CD4-positive, alpha-beta T cell treated with Interferon alpha-2 for 1 hour (primary cell): ENCODE results near the gene MXRA7.
A peak's percentile ranks its signal among the peaks of the same experiment; 100 is the strongest.
"Not testable (repeated sequence)": the region's sequence is repeated elsewhere in the genome, so short reads cannot be mapped to it uniquely, and the experiment has no call there.

ENCODE experiments used
- DNase-seq, 2 donors: peaks; one replicate each; pipeline ENCODE4 v3.0.0-alpha.2; 2020 to 2022

The MXRA7 gene

GRCh38 chr17:76715496-76715830, 4.7 kb upstream of the MXRA7 start:
- no peak for DNase-seq

- DNase-seq = peak; percentile 68 to 81
These were observed 4.2 kb upstream of the MXRA7 start for GRCh38 chr17:76714822-76715495.

GRCh38 chr17:76714336-76714735, 3.6 kb upstream of the MXRA7 start:
- no peak for DNase-seq

GRCh38 chr17:76713765-76714164, 3.0 kb upstream of the MXRA7 start:
- DNase-seq = no peak

- DNase-seq = not testable (repeated sequence)
These were observed 1.6 kb upstream of the MXRA7 start for GRCh38 chr17:76712321-76712720.

GRCh38 chr17:76709951-76710862, 558 bp downstream of the MXRA7 start:
- DNase-seq = peak in 1 of 2 donors; percentile 12

GRCh38 chr17:76709077-76709950, 1.5 kb downstream of the MXRA7 start:
- no peak for DNase-seq

GRCh38 chr17:76707985-76708807, 2.6 kb downstream of the MXRA7 start:
- DNase-seq = no peak

- DNase-seq = no peak
These were observed 3.9 kb downstream of the MXRA7 start for GRCh38 chr17:76706817-76707216.

GRCh38 chr17:76704805-76705204, 6.0 kb downstream of the MXRA7 start:
- DNase-seq = no peak

GRCh38 chr17:76702941-76703637, 7.7 kb downstream of the MXRA7 start:
- DNase-seq = no peak

- no peak for DNase-seq
These were observed 8.7 kb downstream of the MXRA7 start for GRCh38 chr17:76702076-76702475.

- DNase-seq = no peak
These were observed 9.2 kb downstream of the MXRA7 start for GRCh38 chr17:76701471-76701967.

- peak in 1 of 2 donors; percentile 46 for DNase-seq
These were observed 9.9 kb downstream of the MXRA7 start for GRCh38 chr17:76700617-76701470.

GRCh38 chr17:76700270-76700616, 10.5 kb downstream of the MXRA7 start:
- no peak for DNase-seq

- not testable (repeated sequence) for DNase-seq
These were observed 12.2 kb downstream of the MXRA7 start for GRCh38 chr17:76698466-76698977.

GRCh38 chr17:76697702-76698465, 12.9 kb downstream of the MXRA7 start:
- DNase-seq = no peak

GRCh38 chr17:76696763-76697701, 13.7 kb downstream of the MXRA7 start:
- no peak for DNase-seq
